CD14-positive monocyte (primary cell): ENCODE data around the gene FAF2. TPM values are rescaled to one million over a fixed set of nuclear protein-coding genes. Genes with fewer than 3 reads are reported as not detected.

Experiments used
- DNase-seq, 3 donors: peaks; one replicate each; pipeline ENCODE4 v3.0.0-alpha.2; 2011 to 2022
- H2AFZ ChIP-seq: 2 replicates; pipeline ENCODE4 v1.6.0; 2012; ENCODE audit warnings: mild to moderate bottlenecking, low read depth, low read length, inconsistent platforms; ENCODE audit not compliant: insufficient read depth, poor library complexity, severe bottlenecking
- H3K27ac ChIP-seq, 2 donors: 1 replicate in 1 of 2; 2 replicates in 1 of 2; pipeline ENCODE4 v1.5.1; 2012 to 2013; ENCODE audit warnings: low read length in 2 of 2, control low read depth in 1 of 2, inconsistent platforms in 1 of 2, low read depth in 1 of 2, mild to moderate bottlenecking in 1 of 2
- H3K27me3 ChIP-seq, 2 donors: one replicate each; pipeline versions ENCODE4 v1.6.0 to v1.6.1; 2011 to 2013; ENCODE audit warnings: low read length in 2 of 2; ENCODE audit not compliant: control insufficient read depth in 2 of 2, insufficient read depth in 2 of 2
- H3K36me3 ChIP-seq, 2 donors: replicated peaks in 1 of 2; 1 replicate in 1 of 2; 2 replicates in 1 of 2; pipeline versions ENCODE4 v1.5.1 to v1.6.1; 2012 to 2013; ENCODE audit warnings: low read length in 2 of 2, control low read depth in 1 of 2, inconsistent platforms in 1 of 2, mild to moderate bottlenecking in 1 of 2; ENCODE audit not compliant: insufficient read depth in 2 of 2, control insufficient read depth in 1 of 2
- H3K4me1 ChIP-seq, 2 donors: 1 replicate in 1 of 2; 2 replicates in 1 of 2; pipeline versions ENCODE4 v1.5.1 to v1.6.1; 2012 to 2013; ENCODE audit warnings: low read length in 2 of 2, control low read depth in 1 of 2, inconsistent platforms in 1 of 2, mild to moderate bottlenecking in 1 of 2, moderate library complexity in 1 of 2; ENCODE audit not compliant: insufficient read depth in 2 of 2, control insufficient read depth in 1 of 2
- H3K4me2 ChIP-seq: replicated peaks from 2 replicates; pipeline ENCODE3; 2012; ENCODE audit warnings: low read length, moderate library complexity, mild to moderate bottlenecking; ENCODE audit not compliant: poor library complexity, severe bottlenecking; ENCODE audit errors: extremely low read depth
- H3K4me3 ChIP-seq, 3 experiments: fragments of 200-600 bp in 1 of 3; sonication (generic) in 1 of 3; replicated peaks in 1 of 3; 1 replicate in 2 of 3; 2 replicates in 1 of 3; pipeline ENCODE4 v1.5.1; 2011 to 2013; ENCODE audit warnings: low read length in 3 of 3, mild to moderate bottlenecking in 3 of 3, control low read depth in 2 of 3, low read depth in 2 of 3, inconsistent platforms in 1 of 3, moderate library complexity in 1 of 3
- H3K79me2 ChIP-seq: 2 replicates; pipeline ENCODE4 v1.6.0; 2012; ENCODE audit warnings: mild to moderate bottlenecking, control low read depth, inconsistent platforms, low read length, moderate library complexity; ENCODE audit not compliant: insufficient read depth
- H3K9ac ChIP-seq: 2 replicates; pipeline ENCODE4 v1.6.0; 2017; ENCODE audit warnings: low read length, mild to moderate bottlenecking; ENCODE audit not compliant: insufficient read depth, poor library complexity, severe bottlenecking
- H3K9me3 ChIP-seq, 2 donors: replicated peaks in 1 of 2; 1 replicate in 1 of 2; 2 replicates in 1 of 2; pipeline versions ENCODE4 v1.5.1 to v1.6.1; 2012 to 2013; ENCODE audit warnings: low read length in 2 of 2, control low read depth in 1 of 2; ENCODE audit not compliant: control insufficient read depth in 1 of 2, insufficient read depth in 1 of 2
- H4K20me1 ChIP-seq: 2 replicates; pipeline ENCODE4 v1.6.0; 2012; ENCODE audit warnings: mild to moderate bottlenecking, low read length, control low read depth, moderate library complexity; ENCODE audit not compliant: insufficient read depth
- H3K27ac Mint-ChIP-seq, 7 donors: one replicate each; pipeline ENCODE4 v1.8.0; 2020; ENCODE audit warnings: mild to moderate bottlenecking in 7 of 7, mixed read lengths in 7 of 7, moderate library complexity in 6 of 7, inconsistent platforms in 2 of 7
- H3K27me3 Mint-ChIP-seq, 3 donors: one replicate each; pipeline ENCODE4 v1.8.0; 2021 to 2022; ENCODE audit warnings: low read depth in 3 of 3, mild to moderate bottlenecking in 3 of 3, mixed read lengths in 3 of 3, moderate library complexity in 3 of 3, inconsistent platforms in 1 of 3
- H3K36me3 Mint-ChIP-seq, 2 donors: one replicate each; pipeline ENCODE4 v1.8.0; 2020; ENCODE audit warnings: mixed read lengths in 2 of 2, inconsistent platforms in 1 of 2, mild to moderate bottlenecking in 1 of 2
- H3K4me1 Mint-ChIP-seq: one replicate; pipeline ENCODE4 v1.8.0; 2020; ENCODE audit warnings: mild to moderate bottlenecking, mixed read lengths
- H3K4me3 Mint-ChIP-seq, 2 donors: one replicate each; pipeline ENCODE4 v1.8.0; 2020; ENCODE audit warnings: mild to moderate bottlenecking in 2 of 2, mixed read lengths in 2 of 2, moderate library complexity in 1 of 2
- H3K9me3 Mint-ChIP-seq, 7 donors: one replicate each; pipeline ENCODE4 v1.8.0; 2020 to 2022; ENCODE audit warnings: mixed read lengths in 7 of 7, mild to moderate bottlenecking in 6 of 7, moderate library complexity in 6 of 7, inconsistent platforms in 2 of 7
- CTCF ChIP-seq: fragments of 200-600 bp; IDR thresholded peaks from one replicate; pipeline ENCODE4 v1.8.0; 2022; ENCODE audit warnings: antibody characterized with exemption, mild to moderate bottlenecking
- WGBS: methylation state at CpG from one replicate; pipeline ENCODE4 v1.1.5; 2013; ENCODE audit warnings: missing lambda C conversion rate; ENCODE audit not compliant: insufficient coverage; 5-methylcytosine and 5-hydroxymethylcytosine counted together
- intact Hi-C, 2 donors: fragments of 100-400 bp; cut with micrococcal nuclease; formaldehyde crosslinking; loops; one replicate each; pipeline versions ENCODE4 v1.15.0 to v1.15.1; 2023
- polyA plus RNA-seq, 3 donors: library from polyadenylated mRNA; depleted of rRNA in 1 of 3; unstranded in 2 of 3; stranded (reverse) in 1 of 3; fragments of 300-500 nt in 2 of 3; fragments of >200 nt in 1 of 3; fragmentation: Illumina TruSeq in 2 of 3; gene quantifications; 1 replicate in 2 of 3; 2 replicates in 1 of 3; pipeline ENCODE4 v1.2.3, GENCODE V29; 2012 to 2021

Gene FAF2
- polyA plus RNA-seq, 3 donors = 11.5 to 14.8 (median 12.2) TPM

GRCh38 chr5:176471098-176471497, 22.9 kb downstream of the FAF2 start:
- WGBS = no CpG with 5 or more reads among the region's 2 CpGs
- Histone ChIP-seq H3K4me1 (peaks cover 13 to 16% of the 10 kb centered on the region in 2 donors), H3K27ac (no peak overlapping the region), H3K9ac (no peak overlapping the region), H3K79me2 (peaks cover 62% of the 10 kb centered on the region), H3K27me3 (no peaks in the 10 kb centered on the region), H3K4me3 (no peak overlapping the region), H3K36me3 (peaks cover 6 to 50% of the 10 kb centered on the region in 2 donors), H2AFZ (no peak overlapping the region), H3K9me3 (no peaks in the 10 kb centered on the region), H4K20me1 (peaks cover 67% of the 10 kb centered on the region), H3K4me2 (no peak overlapping the region)
- Mint-ChIP-seq H3K36me3 (peaks cover 30 to 59% of the 10 kb centered on the region in 2 donors), H3K4me3 (no peak overlapping the region), H3K27me3 (no peaks in the 10 kb centered on the region), H3K9me3 (peaks cover 0 to 2% (median 0%) of the 10 kb centered on the region in 7 donors), H3K27ac (no peak overlapping the region), H3K4me1 (peaks cover 14% of the 10 kb centered on the region)
- DNase-seq = no peak
- intact Hi-C loops = no loop called here
- TF ChIP-seq CTCF = no peak

GRCh38 chr5:176473335-176474006, 25.3 kb downstream of the FAF2 start:
- Histone ChIP-seq H3K4me1 (no peaks in the 10 kb centered on the region), H3K9ac (no peak overlapping the region), H3K36me3 (peaks cover 8 to 62% of the 10 kb centered on the region in 2 donors), H3K9me3 (no peaks in the 10 kb centered on the region), H3K4me3 (no peak overlapping the region), H3K27me3 (no peaks in the 10 kb centered on the region), H2AFZ (no peak overlapping the region), H3K79me2 (peaks cover 65% of the 10 kb centered on the region), H3K27ac (no peak overlapping the region), H4K20me1 (peaks cover 58% of the 10 kb centered on the region), H3K4me2 (no peak overlapping the region)
- no peak overlapping the region for H3K4me3 Mint-ChIP-seq
- TF ChIP-seq CTCF = no peak
- 100% methylated on average over 1 of the region's 7 CpGs for WGBS
- H3K9me3 Mint-ChIP-seq = peaks cover 0 to 2% (median 0%) of the 10 kb centered on the region in 7 donors
- intact Hi-C loops = no loop called here
- H3K4me1 Mint-ChIP-seq = no peaks in the 10 kb centered on the region
- no peak for DNase-seq
- peaks cover 28 to 63% of the 10 kb centered on the region in 2 donors for H3K36me3 Mint-ChIP-seq
- no peaks in the 10 kb centered on the region for H3K27me3 Mint-ChIP-seq
- no peak overlapping the region for H3K27ac Mint-ChIP-seq
